ENCODE results near the gene PTPN13.
A peak's percentile ranks its signal among the peaks of the same experiment; 100 is the strongest.

Gene PTPN13

GRCh38 chr4:86788826-86789225, 194.7 kb downstream of the PTPN13 start:
- no peak for DNase-seq (ENCODE audit: low read depth)
- H3K4me3 ChIP-seq (ENCODE audit: low read depth, low read length), result no peak overlapping the region
- TF ChIP-seq CTCF (IDR thresholded peaks at IDR 0.05; ENCODE audit: low read depth, low read length, missing control alignments), result no peak

DNA sequence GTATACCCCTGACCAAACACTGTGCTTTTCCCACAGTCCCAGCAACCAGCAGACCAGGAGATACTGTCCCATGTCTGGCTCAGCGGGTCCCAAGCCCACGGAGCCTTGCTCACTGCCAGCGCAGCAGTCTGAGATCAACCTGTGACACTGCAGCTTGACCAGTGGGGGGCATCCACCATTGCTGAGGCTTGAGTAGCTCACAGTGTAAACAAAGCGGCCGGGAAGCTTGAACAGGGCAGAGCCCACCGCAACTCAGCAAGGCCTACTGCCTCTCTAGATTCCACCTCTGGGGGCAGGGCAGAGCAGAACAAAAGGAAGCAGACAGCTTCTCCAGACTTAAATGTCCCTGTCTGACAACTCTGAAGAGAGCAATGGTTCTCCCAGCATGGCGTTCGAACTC, 197.0 kb downstream of the PTPN13 start:
- peak; percentile 27 for TF ChIP-seq CTCF (IDR thresholded peaks at IDR 0.05; ENCODE audit: low read depth, low read length, missing control alignments)
- H3K4me3 ChIP-seq (ENCODE audit: low read depth, low read length), result no peak overlapping the region
- DNase-seq (ENCODE audit: low read depth), result no peak

- H3K4me3 ChIP-seq (ENCODE audit: low read depth, low read length), result no peak overlapping the region
- no peak for DNase-seq (ENCODE audit: low read depth)
- no peak for TF ChIP-seq CTCF (IDR thresholded peaks at IDR 0.05; ENCODE audit: low read depth, low read length, missing control alignments)
Observed at GRCh38 chr4:86809809-86810208, 215.7 kb downstream of the PTPN13 start.

GRCh38 chr4:86810847-86811246, 216.7 kb downstream of the PTPN13 start:
- TF ChIP-seq CTCF (IDR thresholded peaks at IDR 0.05; ENCODE audit: low read depth, low read length, missing control alignments), result no peak

DNA sequence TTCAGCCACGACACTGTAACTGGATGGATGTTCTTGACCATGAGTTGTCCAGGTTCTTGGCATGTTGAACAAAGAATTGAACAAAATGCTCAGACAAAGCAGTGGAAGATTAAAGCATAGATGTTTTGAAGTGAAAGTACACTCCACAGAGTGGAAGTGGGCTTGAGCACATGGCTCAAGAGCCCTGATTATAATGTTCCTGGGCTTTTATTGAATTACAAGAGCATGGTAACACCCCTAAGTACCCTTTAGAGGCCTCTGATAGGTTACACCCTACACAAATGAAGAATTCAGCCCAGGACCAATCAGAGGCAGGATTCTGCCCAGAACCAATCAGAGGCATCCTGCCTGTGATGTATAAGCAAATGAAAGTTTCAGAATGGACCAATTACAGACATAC, 221.5 kb downstream of the PTPN13 start:
- TF ChIP-seq CTCF (IDR thresholded peaks at IDR 0.05; ENCODE audit: low read depth, low read length, missing control alignments), result no peak
- H3K4me3 ChIP-seq (ENCODE audit: low read depth, low read length), result no peak overlapping the region
- no peak for DNase-seq (ENCODE audit: low read depth)

More at GRCh38 chr4:86810847-86811246, 216.7 kb downstream of the PTPN13 start:
- no peak for DNase-seq (ENCODE audit: low read depth)
- H3K4me3 ChIP-seq (ENCODE audit: low read depth, low read length), result no peak overlapping the region

DNA sequence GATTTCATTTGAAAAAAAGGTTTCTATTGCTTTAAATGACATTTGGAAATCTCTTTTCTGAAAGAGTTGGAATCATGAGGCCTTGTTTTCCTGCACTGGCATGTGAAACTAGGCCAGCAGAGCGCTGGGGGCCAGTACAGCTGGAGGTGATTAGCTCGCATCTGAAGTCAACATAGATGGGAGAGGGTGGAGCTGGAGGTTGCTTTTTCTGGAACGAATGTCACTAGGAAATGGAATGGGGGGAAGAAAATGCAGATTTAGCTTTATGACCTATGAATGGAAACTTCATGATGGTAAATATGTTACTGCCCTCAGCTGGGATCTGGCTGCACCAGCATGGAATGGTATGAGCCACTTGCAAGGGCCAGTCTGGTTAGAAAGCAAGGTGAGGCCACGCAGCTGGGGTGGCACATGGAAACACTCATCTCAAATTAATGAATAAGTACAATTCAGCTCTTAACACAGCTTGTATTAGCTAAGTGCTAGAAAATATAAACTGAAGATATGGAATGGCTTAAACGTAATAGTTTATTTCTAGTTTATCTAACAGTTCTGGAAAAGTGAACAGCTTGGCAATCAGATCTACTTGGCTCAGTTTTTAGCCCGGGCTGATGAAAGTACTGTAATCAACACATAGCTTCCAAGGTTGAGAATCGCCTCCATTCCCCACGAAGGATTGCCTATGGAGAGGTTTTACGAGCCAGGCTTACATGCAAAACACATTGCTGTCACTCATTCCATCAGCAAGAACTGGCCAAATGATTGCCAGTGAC, 222.6 kb downstream of the PTPN13 start:
- DNase-seq (ENCODE audit: low read depth), result no peak
- no peak overlapping the region for H3K4me3 ChIP-seq (ENCODE audit: low read depth, low read length)
- TF ChIP-seq CTCF (IDR thresholded peaks at IDR 0.05; ENCODE audit: low read depth, low read length, missing control alignments), result no peak

- TF ChIP-seq CTCF (IDR thresholded peaks at IDR 0.05; ENCODE audit: low read depth, low read length, missing control alignments), result no peak
- no peak overlapping the region for H3K4me3 ChIP-seq (ENCODE audit: low read depth, low read length)
- no peak for DNase-seq (ENCODE audit: low read depth)
Observed at GRCh38 chr4:86818211-86818610, 224.1 kb downstream of the PTPN13 start.
